Measurements from ENCODE around the gene DNAJA3. TPM values are rescaled to one million over a fixed set of nuclear protein-coding genes. Genes with fewer than 3 reads are reported as not detected.

Gene DNAJA3
- total RNA-seq, 2 experiments from 2014 or later: 64.0 to 68.7 TPM

DNA sequence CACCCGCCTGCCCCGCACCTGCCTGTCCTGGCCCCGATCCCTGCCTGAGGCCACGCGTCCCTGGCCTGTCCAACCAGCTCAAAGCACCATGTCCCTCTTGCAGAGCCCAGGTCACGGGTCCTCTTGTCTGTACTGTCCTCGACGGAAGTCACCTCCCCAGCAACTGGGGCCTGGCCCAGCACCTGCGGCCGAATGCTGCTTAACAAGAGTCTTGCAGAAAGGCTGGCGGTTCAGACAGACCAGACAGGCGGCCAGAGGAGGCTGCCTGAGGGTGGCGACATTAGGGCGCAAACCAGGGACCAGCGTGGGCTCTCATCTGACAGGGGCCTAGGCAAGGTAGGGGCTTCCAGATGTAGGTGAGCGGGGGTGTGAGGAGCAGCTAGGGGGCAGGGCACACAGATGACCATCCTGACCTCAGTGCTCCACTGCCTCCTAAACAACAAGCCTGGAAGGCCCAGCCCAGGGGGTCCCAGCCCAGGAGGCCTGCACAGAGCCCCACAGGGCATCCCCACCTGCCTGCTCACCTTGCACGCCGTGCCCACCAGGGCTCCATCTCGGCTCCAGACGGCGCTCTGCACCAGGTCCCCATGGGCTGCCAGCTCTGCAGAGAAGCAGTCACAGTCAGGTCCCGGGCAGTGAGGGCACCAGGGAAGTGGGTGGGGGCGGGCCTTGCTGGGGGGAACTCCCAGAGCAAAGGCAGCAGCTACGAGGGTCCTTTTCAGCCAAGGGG lies 20.5 kb upstream of the DNAJA3 start:
- Mint-ChIP-seq H3K36me3 (peaks cover 27% of the 10 kb centered on the region), H3K4me3 (no peak overlapping the region), H3K4me1 (peaks cover 7% of the 10 kb centered on the region), H3K27ac (no peak overlapping the region), H3K9me3 (ENCODE audit: low read depth) (no peaks in the 10 kb centered on the region), H3K27me3 (no peaks in the 10 kb centered on the region)
- CTCF ChIA-PET: interaction anchor here (0.8 to 1.8 kb wide), 3 partner anchors 10 to 11 kb away, joined by 3 to 6 read pairs (median 6); partner anchors contain the start of gene CORO7
- ATAC-seq (no peak), DNase-seq (no peak)

DNA sequence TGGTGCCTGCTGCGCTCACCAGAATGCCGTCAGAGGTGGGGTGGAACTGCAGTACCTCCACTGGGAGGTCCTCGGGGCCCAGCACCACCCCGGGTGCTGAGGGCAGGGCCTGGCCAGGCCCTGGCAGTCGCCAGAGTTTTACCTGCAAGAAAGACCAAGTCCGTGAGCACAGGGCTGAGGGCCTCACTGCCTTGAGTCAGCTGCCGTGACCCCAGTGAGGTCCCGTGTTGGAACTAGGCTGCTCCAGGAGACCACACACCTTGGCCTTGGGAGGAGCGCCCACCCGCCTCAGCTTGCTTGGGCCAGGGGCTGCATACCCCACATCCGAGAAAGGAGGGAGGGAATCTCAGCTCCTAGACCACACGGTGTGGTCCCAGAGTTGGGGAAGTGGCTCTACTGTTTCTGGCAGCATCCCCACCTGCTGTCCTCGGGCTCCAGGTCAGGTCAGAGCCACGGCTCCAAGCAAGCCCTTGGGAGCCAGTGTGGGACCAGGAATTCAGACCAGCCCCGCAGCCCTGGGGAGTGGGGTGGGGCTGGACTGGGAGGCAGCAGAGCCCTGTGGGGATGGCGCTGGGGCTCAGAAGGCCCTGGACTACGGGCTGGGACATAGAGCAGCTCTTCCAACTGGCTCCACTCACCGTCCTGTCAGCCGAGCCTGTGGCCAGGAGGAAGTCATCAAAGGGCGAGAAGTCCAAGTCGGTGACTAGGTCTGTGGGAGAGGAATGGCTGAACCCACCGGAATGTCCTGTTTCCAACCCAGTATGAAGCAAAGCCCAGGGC lies 17.9 kb upstream of the DNAJA3 start:
- no peak overlapping the region for H3K4me3 Mint-ChIP-seq
- H3K4me1 Mint-ChIP-seq: peaks cover 18% of the 10 kb centered on the region
- no peak for ATAC-seq
- no peak overlapping the region for H3K27ac Mint-ChIP-seq
- peaks cover 31% of the 10 kb centered on the region for H3K36me3 Mint-ChIP-seq
- no peaks in the 10 kb centered on the region for H3K27me3 Mint-ChIP-seq
- no peaks in the 10 kb centered on the region for H3K9me3 Mint-ChIP-seq (ENCODE audit: low read depth)
- CTCF ChIA-PET: interaction anchor here (0.6 to 2.6 kb wide), 2 partner anchors 49 to 137 kb away, joined by 3 to 8 read pairs; no protein-coding TSS in a partner anchor
- DNase-seq: no peak

DNA sequence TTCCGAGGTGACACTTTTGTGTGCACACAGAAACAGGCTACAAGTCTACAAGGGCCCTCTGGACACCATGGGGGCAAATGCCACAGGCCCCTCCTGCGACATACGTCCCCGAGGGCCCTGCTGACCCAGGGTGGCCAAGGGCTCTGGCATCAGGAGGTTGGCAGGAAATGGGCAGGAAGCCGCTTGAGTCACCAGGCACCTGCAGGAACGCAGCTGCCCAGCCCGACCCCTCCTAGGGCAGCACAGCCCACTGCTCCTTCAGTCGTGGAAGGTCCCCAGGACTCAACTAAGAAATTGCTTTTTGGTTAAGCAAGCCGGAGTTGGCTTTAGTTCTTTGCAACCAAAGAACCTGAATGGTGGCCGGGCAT lies 17.4 kb upstream of the DNAJA3 start:
- DNase-seq (no peak), ATAC-seq (no peak)
- H3K27me3 Mint-ChIP-seq: no peaks in the 10 kb centered on the region
- no peak overlapping the region for H3K27ac Mint-ChIP-seq
- H3K36me3 Mint-ChIP-seq: peaks cover 34% of the 10 kb centered on the region
- H3K9me3 Mint-ChIP-seq (ENCODE audit: low read depth): no peaks in the 10 kb centered on the region
- CTCF ChIA-PET: interaction anchor here (2.0 to 2.6 kb wide), 2 partner anchors 29 to 50 kb away, joined by 5 to 8 read pairs; no protein-coding TSS in a partner anchor
- H3K4me1 Mint-ChIP-seq: peaks cover 24% of the 10 kb centered on the region
- no peak overlapping the region for H3K4me3 Mint-ChIP-seq

DNA sequence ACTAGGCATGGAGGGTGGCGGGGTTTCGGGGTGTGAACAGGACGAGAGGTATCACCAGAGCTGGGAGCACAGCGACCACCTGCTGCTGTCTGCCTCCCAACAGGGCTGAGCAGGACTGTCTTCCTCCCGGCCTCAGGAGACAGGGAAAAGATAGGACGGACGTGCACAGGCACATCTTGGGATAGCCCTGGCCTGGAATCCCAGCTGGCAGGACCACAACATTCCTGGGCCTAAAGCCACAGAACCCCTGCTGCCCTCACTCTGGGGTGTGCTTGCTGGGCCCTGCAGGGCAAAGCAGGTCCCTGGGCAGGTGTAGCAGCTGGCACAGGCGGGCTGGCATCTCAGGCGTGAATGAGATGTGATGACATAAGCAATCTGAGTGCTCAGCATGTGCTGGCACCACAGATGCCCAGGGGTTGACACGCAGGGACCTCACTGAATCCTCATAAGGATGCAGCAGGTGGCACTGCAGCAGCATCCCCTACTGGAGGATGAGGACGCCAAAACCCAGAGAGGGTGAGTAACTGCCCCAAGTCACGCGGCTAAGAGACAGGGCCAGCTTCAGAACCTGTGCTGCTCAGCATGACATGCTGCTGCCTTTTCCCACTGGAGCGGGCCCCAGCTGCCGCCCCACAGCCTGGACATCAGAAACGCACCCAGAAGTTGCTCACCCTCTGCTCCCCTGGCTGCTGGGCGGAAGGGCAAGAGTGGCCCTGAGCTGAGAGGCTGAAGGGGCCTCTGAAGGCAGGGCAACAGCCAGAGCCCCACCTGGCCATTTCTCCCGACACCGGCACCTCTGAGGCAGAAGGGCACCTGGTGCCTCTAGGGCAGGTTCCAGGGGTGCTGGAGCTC lies 16.4 kb upstream of the DNAJA3 start:
- H3K27me3 Mint-ChIP-seq: no peaks in the 10 kb centered on the region
- no peak for DNase-seq

DNA sequence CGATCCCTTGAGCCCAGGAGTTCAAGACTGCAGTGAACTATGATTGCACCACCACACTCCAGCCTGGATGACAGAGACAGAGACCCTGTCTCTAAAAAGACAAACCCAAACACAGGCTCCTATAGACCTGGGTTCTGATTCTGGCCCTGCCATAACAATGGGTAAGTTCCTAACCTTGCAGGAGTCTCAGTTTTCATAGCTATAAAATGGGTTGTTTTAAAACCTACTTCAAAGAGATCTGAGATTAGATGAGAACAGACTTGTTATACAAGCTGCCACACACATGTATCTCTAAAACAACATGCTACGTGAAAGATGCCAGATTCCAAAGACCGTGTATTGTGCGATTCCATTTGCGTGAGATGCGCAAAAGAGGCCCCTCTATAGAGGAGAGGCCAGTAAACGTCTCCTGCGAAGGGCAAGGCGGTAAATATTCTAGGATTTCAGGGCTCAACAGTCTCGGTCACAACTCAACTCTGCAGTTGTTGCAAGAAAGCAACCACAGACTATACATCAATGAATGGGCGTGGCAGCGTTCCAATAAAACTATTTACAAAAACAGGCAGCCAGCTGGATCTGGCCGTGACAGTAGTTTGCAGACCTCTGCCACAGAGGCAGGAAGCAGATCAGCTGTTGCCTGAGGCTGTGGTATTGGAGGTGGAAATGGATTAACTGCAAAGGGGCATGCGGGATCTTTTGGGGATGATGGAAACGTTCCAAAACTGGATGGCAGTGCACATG lies 15.2 kb upstream of the DNAJA3 start:
- H3K27ac Mint-ChIP-seq: no peak overlapping the region
- no peaks in the 10 kb centered on the region for H3K9me3 Mint-ChIP-seq (ENCODE audit: low read depth)
- H3K36me3 Mint-ChIP-seq: peaks cover 34% of the 10 kb centered on the region
- H3K27me3 Mint-ChIP-seq: no peaks in the 10 kb centered on the region
- CTCF ChIA-PET: interaction anchor here (1.2 to 9.2 kb wide), 4 partner anchors 8 to 55 kb away, joined by 3 to 51 read pairs (median 6); no protein-coding TSS in a partner anchor
- DNase-seq (no peak), ATAC-seq (no peak)
- peaks cover 41% of the 10 kb centered on the region for H3K4me1 Mint-ChIP-seq
- no peak overlapping the region for H3K4me3 Mint-ChIP-seq

More for the DNA sequence above, 16.4 kb upstream of the DNAJA3 start:
- H3K9me3 Mint-ChIP-seq (ENCODE audit: low read depth): no peaks in the 10 kb centered on the region
- no peak for ATAC-seq
- H3K27ac Mint-ChIP-seq: no peak overlapping the region
- CTCF ChIA-PET: interaction anchor here (0.7 to 9.2 kb wide), 6 partner anchors 6 to 177 kb away, joined by 3 to 51 read pairs (median 4); no protein-coding TSS in a partner anchor
- H3K4me1 Mint-ChIP-seq: peaks cover 32% of the 10 kb centered on the region
- H3K36me3 Mint-ChIP-seq: peaks cover 34% of the 10 kb centered on the region
- no peak overlapping the region for H3K4me3 Mint-ChIP-seq

DNA sequence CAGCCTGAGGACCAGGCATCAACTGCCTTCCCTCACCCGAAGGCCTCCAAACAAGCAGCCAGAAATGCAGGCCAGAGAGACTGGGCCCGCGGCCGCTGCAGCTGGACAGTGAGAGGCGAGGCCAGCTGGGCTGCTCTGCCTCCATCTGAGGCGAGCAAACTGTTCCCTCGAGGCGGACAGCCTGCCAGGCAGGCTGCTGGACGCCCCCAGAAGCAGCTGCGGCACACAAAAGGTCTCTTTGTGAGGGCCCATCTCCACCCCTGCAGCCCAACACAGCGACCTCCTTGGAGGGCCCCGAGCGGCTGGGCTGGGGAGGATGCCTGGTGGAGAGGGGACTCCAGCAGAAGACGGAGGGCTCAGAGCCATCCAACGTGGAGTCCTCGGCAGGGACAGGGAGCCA lies 14.0 kb upstream of the DNAJA3 start:
- no peak for DNase-seq
- Mint-ChIP-seq H3K27ac (no peak overlapping the region), H3K27me3 (no peaks in the 10 kb centered on the region), H3K9me3 (ENCODE audit: low read depth) (no peaks in the 10 kb centered on the region), H3K4me1 (peaks cover 42% of the 10 kb centered on the region), H3K36me3 (peaks cover 30% of the 10 kb centered on the region), H3K4me3 (no peak overlapping the region)
- no peak for ATAC-seq
- CTCF ChIA-PET: interaction anchor here (9.2 kb wide), 1 partner anchor 9 kb away, joined by 51 read pairs; no protein-coding TSS in a partner anchor

DNA sequence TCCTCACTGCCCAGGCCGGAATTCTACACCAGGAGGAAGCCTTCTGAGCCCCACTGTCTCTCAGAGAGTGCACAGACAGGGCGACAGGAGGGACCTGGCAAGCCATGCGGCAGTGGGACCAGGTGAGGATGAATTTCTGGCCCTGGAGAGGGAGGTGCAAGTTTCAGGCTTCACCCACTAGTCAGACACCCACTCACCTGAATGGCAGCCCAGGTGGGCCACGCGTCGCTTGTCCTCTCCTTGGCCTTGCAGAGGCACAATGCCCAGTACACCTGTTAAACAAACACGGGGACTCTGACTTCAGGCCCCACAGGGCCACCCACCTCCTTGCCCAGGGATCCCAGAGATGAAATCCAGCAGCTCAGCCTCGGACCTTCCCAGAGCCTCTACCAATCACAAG lies 13.5 kb upstream of the DNAJA3 start:
- Mint-ChIP-seq H3K4me1 (peaks cover 45% of the 10 kb centered on the region), H3K9me3 (ENCODE audit: low read depth) (no peaks in the 10 kb centered on the region), H3K4me3 (no peak overlapping the region), H3K27ac (no peak overlapping the region), H3K27me3 (no peaks in the 10 kb centered on the region), H3K36me3 (peaks cover 30% of the 10 kb centered on the region)
- CTCF ChIA-PET: interaction anchor here (9.2 kb wide), 1 partner anchor 9 kb away, joined by 51 read pairs; no protein-coding TSS in a partner anchor
- ATAC-seq: no peak
- DNase-seq: no peak

DNA sequence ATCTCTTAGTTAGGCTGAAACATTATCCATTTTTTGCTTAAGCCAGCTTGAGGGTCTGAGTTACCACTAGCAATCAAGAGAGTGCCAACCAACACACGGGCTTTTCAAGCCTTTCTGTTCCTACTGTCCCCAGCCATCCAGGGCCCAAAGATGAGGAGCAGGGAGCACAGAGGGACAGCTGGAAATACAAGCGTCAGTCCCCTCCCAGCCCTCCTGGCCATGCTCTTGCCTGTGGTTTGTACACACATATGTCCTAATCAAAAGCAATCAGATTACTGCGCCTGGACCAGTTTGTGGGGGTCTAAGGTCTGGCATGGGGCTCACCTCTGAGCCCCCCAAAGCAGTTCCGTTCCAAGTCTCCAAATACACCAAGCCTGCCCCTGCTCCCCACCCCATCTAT lies 12.8 kb upstream of the DNAJA3 start:
- CTCF ChIA-PET: interaction anchor here (9.2 kb wide), 1 partner anchor 10 kb away, joined by 51 read pairs; no protein-coding TSS in a partner anchor
- Mint-ChIP-seq H3K27me3 (no peaks in the 10 kb centered on the region), H3K4me1 (peaks cover 48% of the 10 kb centered on the region), H3K36me3 (peaks cover 30% of the 10 kb centered on the region), H3K27ac (no peak overlapping the region), H3K4me3 (no peak overlapping the region), H3K9me3 (ENCODE audit: low read depth) (no peaks in the 10 kb centered on the region)
- ATAC-seq (no peak), DNase-seq (no peak)

DNA sequence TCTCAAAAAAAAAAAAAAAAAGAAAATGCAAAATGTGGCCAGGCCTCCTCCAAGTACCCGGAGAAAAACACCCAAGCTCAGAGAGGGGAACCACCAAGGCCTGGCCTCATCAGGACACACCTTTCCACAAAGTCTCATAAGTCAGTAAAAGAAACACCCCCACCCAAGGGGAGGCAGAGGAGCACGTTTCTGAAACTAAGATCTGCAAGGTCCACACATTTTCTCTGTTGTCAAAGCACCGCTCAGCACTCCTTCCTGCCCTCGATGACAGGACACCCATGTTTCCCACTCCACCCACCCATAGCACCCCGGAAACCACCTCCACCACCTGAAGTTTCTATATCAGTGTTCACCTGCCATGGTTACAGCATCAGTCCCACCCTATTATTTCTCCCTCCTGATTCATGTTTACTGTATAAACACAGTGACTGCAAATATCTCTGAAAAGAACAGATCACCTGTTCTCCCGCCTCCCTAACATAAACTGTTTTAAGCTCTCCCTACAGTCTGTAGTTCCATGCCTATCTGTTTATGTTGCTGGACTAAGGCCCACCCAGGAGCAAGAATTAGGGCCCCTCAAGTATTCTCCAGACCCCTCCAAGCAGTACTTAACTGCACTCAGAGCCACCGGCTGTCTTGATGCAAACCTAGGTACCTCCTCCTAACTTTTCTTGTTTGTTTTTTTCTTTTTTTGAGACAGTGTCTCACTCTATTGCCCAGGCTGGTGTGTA lies 11.3 kb upstream of the DNAJA3 start:
- no peaks in the 10 kb centered on the region for H3K27me3 Mint-ChIP-seq
- no peaks in the 10 kb centered on the region for H3K9me3 Mint-ChIP-seq (ENCODE audit: low read depth)
- H3K4me3 Mint-ChIP-seq: peak overlapping the region; percentile 90
- peak; percentile 98 for DNase-seq
- H3K4me1 Mint-ChIP-seq: peaks cover 47% of the 10 kb centered on the region
- CTCF ChIA-PET: interaction anchor here (0.6 to 9.2 kb wide), 15 partner anchors 11 to 1294 kb away, joined by 3 to 51 read pairs (median 4); partner anchors contain the start of gene MGRN1
- peak overlapping the region; percentile 92 for H3K27ac Mint-ChIP-seq
- ATAC-seq: peak; percentile 60
- peaks cover 30% of the 10 kb centered on the region for H3K36me3 Mint-ChIP-seq

DNA sequence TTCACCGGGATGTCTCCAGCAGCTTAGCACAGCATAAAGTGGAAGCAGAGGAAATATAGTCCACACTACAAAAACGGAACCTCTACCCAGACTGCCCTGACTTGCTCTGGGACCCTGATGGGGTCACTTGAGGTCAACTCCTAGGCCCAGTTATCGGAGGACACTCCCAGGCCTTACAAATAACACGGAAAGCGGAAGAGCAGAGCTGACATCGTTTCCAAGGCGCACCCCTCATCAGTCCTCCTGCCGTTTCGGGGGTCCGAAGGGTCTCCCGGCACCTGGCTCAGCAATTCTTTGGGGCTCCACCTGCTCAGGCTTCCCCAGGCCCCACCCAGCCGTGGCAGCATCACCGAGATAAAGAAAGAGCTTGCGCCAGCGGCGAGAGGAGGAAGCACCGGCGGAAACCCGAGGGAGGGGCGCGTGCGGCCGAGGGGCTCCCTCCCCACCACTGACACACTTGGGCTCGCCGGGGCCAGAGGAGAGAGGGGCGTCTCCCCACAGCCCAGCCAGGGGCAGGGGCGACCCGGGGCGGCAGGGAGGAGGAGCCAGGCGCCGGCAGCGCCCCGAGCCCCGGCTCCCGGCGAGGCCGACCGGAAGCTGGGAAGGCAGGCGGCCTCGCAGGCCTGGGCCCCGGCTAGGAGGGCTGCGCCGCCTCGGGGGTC lies 10.0 kb upstream of the DNAJA3 start:
- CTCF ChIA-PET: interaction anchor here (0.7 to 9.2 kb wide), 15 partner anchors 10 to 209 kb away, joined by 3 to 51 read pairs (median 4); partner anchors contain the start of genes HMOX2 and MGRN1
- peak overlapping the region; percentile 90 for H3K4me3 Mint-ChIP-seq
- DNase-seq (peak; percentile 84), ATAC-seq (peak; percentile 25)
- peaks cover 28% of the 10 kb centered on the region for H3K36me3 Mint-ChIP-seq
- H3K27me3 Mint-ChIP-seq: no peaks in the 10 kb centered on the region
- no peaks in the 10 kb centered on the region for H3K9me3 Mint-ChIP-seq (ENCODE audit: low read depth)
- H3K4me1 Mint-ChIP-seq: peaks cover 44% of the 10 kb centered on the region
- H3K27ac Mint-ChIP-seq: peak overlapping the region; percentile 92
